HCT116 (cell line): ENCODE data around the gene IL21R. TPM values are rescaled to one million over a fixed set of nuclear protein-coding genes. Genes with fewer than 3 reads are reported as not detected.

Experiments
- ATAC-seq: fragments of 200-7000 bp; cut with Tn5 transposase; 2 replicates; pipeline ENCODE4 v1.9.1; 2020; ENCODE audit warnings: mild to moderate bottlenecking, moderate library complexity
- BruUV-seq: library from RNA; stranded (reverse); fragments of 400-500 nt; replicated peaks from 2 replicates; lab custom pipeline; 2021; lab: Mats Ljungman, UMichigan
- CTCF ChIA-PET: fragments of 300-600 bp; sonication (Branson Sonifier 250); formaldehyde crosslinking; loops from one replicate; lab custom pipeline; 2021; ENCODE audit warnings: antibody characterized with exemption; lab: Charles Lee
- POLR2A ChIA-PET: fragments of 300-600, 350-600 bp; sonication (Branson Sonifier 250); formaldehyde crosslinking; loops from one replicate; lab custom pipeline; 2021; ENCODE audit warnings: antibody characterized with exemption; lab: Charles Lee
- RAD21 ChIA-PET, 2 experiments: fragments of 300-600 bp; sonication (Branson Sonifier 250); formaldehyde crosslinking; loops; one replicate each; lab custom pipeline; 2023; ENCODE audit warnings: low total read pairs in 2 of 2; ENCODE audit not compliant: uncharacterized antibody in 2 of 2, unreplicated experiment in 2 of 2, low non-redundant PET in 1 of 2; lab: Charles Lee
- DNase-seq: peaks from one replicate; pipeline ENCODE4 v3.0.0-alpha.2; 2010; ENCODE audit warnings: low read depth, low spot score
- H2AFZ ChIP-seq: fragments of 200-600 bp; shearing (Covaris generic), sonication (generic); 2 replicates; pipeline ENCODE4 v1.6.1; 2017; ENCODE audit warnings: low read depth, mixed run types, mixed read lengths, antibody characterized with exemption, low read length; ENCODE audit not compliant: poor library complexity, severe bottlenecking
- H3K27ac ChIP-seq: 2 replicates; pipeline ENCODE4 v1.5.1; 2012; ENCODE audit warnings: low read depth, low read length
- H3K27me3 ChIP-seq: fragments of 200-600 bp; sonication (generic); 2 replicates; pipeline ENCODE4 v1.6.1; 2016; ENCODE audit warnings: mixed run types, low read length, mixed read lengths; ENCODE audit not compliant: insufficient read depth
- H3K36me3 ChIP-seq, 2 experiments: fragments of 200-500 bp in 1 of 2; fragments of 200-600 bp in 1 of 2; sonication (Bioruptor generic) in 1 of 2; sonication (generic) in 1 of 2; 2 replicates each; pipeline versions ENCODE4 v1.5.1 to v1.6.1; 2014 to 2016; ENCODE audit warnings: low read length in 2 of 2, inconsistent platforms in 1 of 2, mixed read lengths in 1 of 2, mixed run types in 1 of 2; ENCODE audit not compliant: insufficient read depth in 2 of 2, control insufficient read depth in 1 of 2
- H3K4me1 ChIP-seq, 2 experiments: fragments of 200-600 bp in 1 of 2; sonication (generic) in 1 of 2; 2 replicates each; pipeline versions ENCODE4 v1.5.1 to v1.6.1; 2012 to 2017; ENCODE audit warnings: low read length in 2 of 2, inconsistent platforms in 1 of 2, mild to moderate bottlenecking in 1 of 2, mixed read lengths in 1 of 2, mixed run types in 1 of 2, moderate library complexity in 1 of 2; ENCODE audit not compliant: insufficient read depth in 2 of 2, control insufficient read depth in 1 of 2
- H3K4me2 ChIP-seq: fragments of 200-600 bp; sonication (generic); 2 replicates; pipeline ENCODE4 v1.6.1; 2017; ENCODE audit warnings: mixed run types, low read length, mixed read lengths
- H3K4me3 ChIP-seq, 2 experiments: fragments of 200-600 bp in 1 of 2; sonication (generic) in 1 of 2; replicated peaks in 1 of 2; 2 replicates each; pipeline ENCODE4 v1.5.1; 2011 to 2016; ENCODE audit warnings: low read length in 2 of 2, control low read depth in 1 of 2, low read depth in 1 of 2, mild to moderate bottlenecking in 1 of 2, mixed read lengths in 1 of 2, mixed run types in 1 of 2
- H3K79me2 ChIP-seq: fragments of 200-600 bp; sonication (generic); 2 replicates; pipeline ENCODE4 v1.6.1; 2017; ENCODE audit warnings: mild to moderate bottlenecking, mixed run types, low read length, moderate library complexity, mixed read lengths; ENCODE audit not compliant: insufficient read depth
- H3K9ac ChIP-seq: fragments of 200-600 bp; sonication (generic); 2 replicates; pipeline ENCODE4 v1.6.1; 2016; ENCODE audit warnings: low read length, mixed read lengths
- H3K9me2 ChIP-seq: fragments of 200-600 bp; sonication (generic), shearing (Covaris generic); 2 replicates; pipeline ENCODE4 v1.6.1; 2017; ENCODE audit warnings: mixed run types, mild to moderate bottlenecking, moderate library complexity; ENCODE audit not compliant: insufficient read depth
- H3K9me3 ChIP-seq, 2 experiments: fragments of 200-500 bp in 1 of 2; fragments of 200-600 bp in 1 of 2; sonication (Bioruptor generic) in 1 of 2; sonication (generic) in 1 of 2; 2 replicates each; pipeline ENCODE4 v1.6.1; 2014 to 2017; ENCODE audit warnings: low read length in 2 of 2, mixed read lengths in 2 of 2, inconsistent platforms in 1 of 2, low read depth in 1 of 2, mild to moderate bottlenecking in 1 of 2, mixed run types in 1 of 2, moderate library complexity in 1 of 2; ENCODE audit not compliant: control insufficient read depth in 1 of 2, insufficient read depth in 1 of 2
- H4K20me1 ChIP-seq: fragments of 200-600 bp; sonication (generic), shearing (Covaris generic); 2 replicates; pipeline ENCODE4 v1.6.1; 2017; ENCODE audit warnings: mixed run types, mild to moderate bottlenecking, moderate library complexity; ENCODE audit not compliant: insufficient read depth
- CBX3 ChIP-seq: IDR thresholded peaks from 2 replicates; pipeline ENCODE4 v1.6.1; 2012; ENCODE audit warnings: low read depth
- EZH2 ChIP-seq: fragments of 200-600 bp; sonication (generic); IDR thresholded peaks from 2 replicates; pipeline ENCODE4 v1.6.1; 2017; ENCODE audit warnings: antibody characterized with exemption, mixed run types
- RAD21 ChIP-seq: IDR thresholded peaks from 2 replicates; pipeline ENCODE4 v1.6.1; 2012; ENCODE audit warnings: low read depth, mild to moderate bottlenecking
- SIN3A ChIP-seq: IDR thresholded peaks from 2 replicates; pipeline ENCODE4 v1.6.1; 2012; ENCODE audit warnings: low read depth
- SP1 ChIP-seq: IDR thresholded peaks from 2 replicates; pipeline ENCODE4 v1.6.1; 2012; ENCODE audit warnings: low read depth
- TCF7L2 ChIP-seq: IDR thresholded peaks from 2 replicates; pipeline ENCODE4 v1.7.0; 2011; ENCODE audit warnings: borderline replicate concordance, inconsistent platforms; ENCODE audit not compliant: insufficient read depth, insufficient read length; ENCODE audit errors: extremely low read depth
- YY1 ChIP-seq: IDR thresholded peaks from 2 replicates; pipeline ENCODE4 v1.6.1; 2011; ENCODE audit warnings: low read length, low read depth, moderate library complexity, mild to moderate bottlenecking; ENCODE audit not compliant: insufficient replicate concordance; ENCODE audit errors: extremely low read depth
- intact Hi-C: fragments of 100-400 bp; cut with micrococcal nuclease; formaldehyde crosslinking; loops from 2 replicates; pipeline ENCODE4 v1.10.0; 2022
- total RNA-seq: library from RNA; stranded (reverse); gene quantifications from one replicate; pipeline ENCODE4 v1.2.1, GENCODE V29; 2021; ENCODE audit not compliant: unreplicated experiment
- TF ChIP-seq, protein P1 (sequence below): IDR thresholded peaks from 2 replicates; pipeline ENCODE4 v1.6.1; 2011; ENCODE audit warnings: mild to moderate bottlenecking, low read length, moderate library complexity; ENCODE audit not compliant: insufficient replicate concordance; ENCODE audit errors: extremely low read depth

IL21R gene
- total RNA-seq, 1 experiment from 2014 or later: 1.2 TPM

DNA sequence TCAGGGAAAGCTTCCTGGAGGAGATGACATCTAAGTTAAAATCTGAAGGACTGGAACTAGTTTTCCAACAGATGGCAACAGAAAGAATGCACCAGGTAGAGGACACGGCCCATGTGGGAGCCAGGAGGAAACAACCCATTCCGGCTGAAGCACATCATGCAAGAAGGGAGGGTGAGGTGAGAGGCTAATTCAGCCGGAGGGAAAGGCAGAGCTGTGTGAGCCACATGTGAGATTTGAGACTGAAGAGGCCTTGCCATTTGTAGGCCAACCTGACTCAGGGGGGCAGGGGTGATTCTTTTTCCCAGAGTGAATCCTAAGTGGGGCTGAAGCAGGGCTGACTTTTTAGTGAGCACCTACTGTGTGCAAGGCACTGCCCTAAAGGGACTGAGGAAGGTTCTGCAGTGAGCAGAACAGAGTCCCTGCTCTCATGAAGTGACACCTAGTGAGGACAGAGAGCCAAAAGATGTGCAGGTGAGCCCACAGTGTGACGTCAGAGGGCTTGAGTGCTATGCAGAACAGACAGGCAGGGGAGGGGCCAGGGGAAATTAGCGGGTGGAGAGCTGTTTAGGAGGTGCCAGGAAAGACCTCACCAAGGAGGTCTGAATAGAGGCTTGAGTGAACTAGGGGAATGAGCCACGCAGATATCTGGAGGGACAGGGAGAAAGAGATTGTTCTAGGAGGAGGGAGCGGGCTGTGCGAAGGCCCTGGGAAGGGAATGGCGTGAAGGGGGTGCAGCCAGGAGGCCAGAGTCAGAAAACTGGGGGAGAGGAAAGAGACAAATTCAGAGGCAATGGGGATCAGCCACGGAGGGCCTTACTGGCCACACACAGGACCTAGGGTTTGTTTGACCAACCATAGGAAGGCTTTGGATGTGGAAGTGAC, 19.8 kb upstream of the IL21R start:
- intact Hi-C loops: no loop called here
- no peak overlapping the region for H2AFZ ChIP-seq
- H3K9ac ChIP-seq: no peak overlapping the region
- no peak overlapping the region for H3K27ac ChIP-seq
- H4K20me1 ChIP-seq: no peaks in the 10 kb centered on the region
- TF ChIP-seq SIN3A (no peak), RAD21 (no peak), YY1 (no peak), EZH2 (no peak), TCF7L2 (no peak), CBX3 (no peak), SP1 (no peak)
- TF ChIP-seq, protein P1, sequence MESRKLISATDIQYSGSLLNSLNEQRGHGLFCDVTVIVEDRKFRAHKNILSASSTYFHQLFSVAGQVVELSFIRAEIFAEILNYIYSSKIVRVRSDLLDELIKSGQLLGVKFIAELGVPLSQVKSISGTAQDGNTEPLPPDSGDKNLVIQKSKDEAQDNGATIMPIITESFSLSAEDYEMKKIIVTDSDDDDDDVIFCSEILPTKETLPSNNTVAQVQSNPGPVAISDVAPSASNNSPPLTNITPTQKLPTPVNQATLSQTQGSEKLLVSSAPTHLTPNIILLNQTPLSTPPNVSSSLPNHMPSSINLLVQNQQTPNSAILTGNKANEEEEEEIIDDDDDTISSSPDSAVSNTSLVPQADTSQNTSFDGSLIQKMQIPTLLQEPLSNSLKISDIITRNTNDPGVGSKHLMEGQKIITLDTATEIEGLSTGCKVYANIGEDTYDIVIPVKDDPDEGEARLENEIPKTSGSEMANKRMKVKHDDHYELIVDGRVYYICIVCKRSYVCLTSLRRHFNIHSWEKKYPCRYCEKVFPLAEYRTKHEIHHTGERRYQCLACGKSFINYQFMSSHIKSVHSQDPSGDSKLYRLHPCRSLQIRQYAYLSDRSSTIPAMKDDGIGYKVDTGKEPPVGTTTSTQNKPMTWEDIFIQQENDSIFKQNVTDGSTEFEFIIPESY: no peak
- ChIA-PET POLR2A (no interaction called here), CTCF (no interaction called here), RAD21 (no interaction called here)
- H3K36me3 ChIP-seq: no peaks in the 10 kb centered on the region
- H3K27me3 ChIP-seq: no peaks in the 10 kb centered on the region
- no peaks in the 10 kb centered on the region for H3K9me3 ChIP-seq
- H3K4me3 ChIP-seq: no peak overlapping the region
- no peak overlapping the region for H3K4me2 ChIP-seq
- BruUV-seq: no TSS peak
- peaks cover 0 to 7% of the 10 kb centered on the region in 2 experiments; a peak in 2 of 4 replicates for H3K4me1 ChIP-seq
- ATAC-seq: no peak
- H3K79me2 ChIP-seq: no peaks in the 10 kb centered on the region
- DNase-seq: no peak
- no peaks in the 10 kb centered on the region for H3K9me2 ChIP-seq
